Nephron (organoid): Measurements from ENCODE around the gene B3GNT9.
A peak's percentile ranks its signal among the peaks of the same experiment; 100 is the strongest.

ENCODE experiments used
- H3K27ac Mint-ChIP-seq, 3 experiments: 2 replicates each; pipeline ENCODE4 v1.8.0; 2020; ENCODE audit warnings: mixed read lengths in 3 of 3, mild to moderate bottlenecking in 2 of 3, moderate library complexity in 1 of 3
- H3K27me3 Mint-ChIP-seq: 2 replicates; pipeline ENCODE4 v1.8.0; 2021; ENCODE audit warnings: low read depth, mild to moderate bottlenecking, moderate library complexity, mixed read lengths
- H3K36me3 Mint-ChIP-seq: 2 replicates; pipeline ENCODE4 v1.8.0; 2020; ENCODE audit warnings: low read depth, mixed read lengths
- H3K4me1 Mint-ChIP-seq: 2 replicates; pipeline ENCODE4 v1.8.0; 2020; ENCODE audit warnings: mixed read lengths
- H3K4me3 Mint-ChIP-seq, 3 experiments: 2 replicates each; pipeline ENCODE4 v1.8.0; 2020; ENCODE audit warnings: mild to moderate bottlenecking in 3 of 3, mixed read lengths in 3 of 3, moderate library complexity in 2 of 3
- H3K9me3 Mint-ChIP-seq: 2 replicates; pipeline ENCODE4 v1.8.0; 2020; ENCODE audit warnings: mixed read lengths
- CTCF ChIP-seq, 3 experiments: fragments of 200-600 bp; sonication (generic); IDR thresholded peaks; one replicate each; pipeline ENCODE4 v1.5.0; 2021; ENCODE audit warnings: antibody characterized with exemption in 3 of 3; ENCODE audit not compliant: unreplicated experiment in 3 of 3

B3GNT9 gene

DNA sequence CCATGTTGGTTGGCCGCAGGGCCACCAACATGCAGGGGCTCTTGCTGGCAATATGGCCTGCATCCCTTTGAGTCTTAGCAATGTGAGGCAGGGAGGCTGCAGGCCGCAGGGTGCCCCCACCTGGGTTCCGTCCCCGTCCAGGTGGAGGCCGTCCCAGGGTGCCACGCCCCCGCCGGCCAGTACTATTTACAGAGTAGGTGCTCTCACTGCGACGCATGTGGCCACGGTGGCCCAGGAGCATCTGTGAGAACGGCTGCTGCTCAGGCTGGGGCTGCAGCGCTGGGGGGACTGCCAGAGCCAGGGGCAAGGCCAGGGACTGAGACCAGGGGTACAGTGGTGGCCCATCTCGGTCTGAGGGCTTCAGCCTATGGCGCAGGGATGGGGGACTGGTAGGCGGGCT lies 29.4 kb upstream of the B3GNT9 start:
- H3K27ac Mint-ChIP-seq = no peak overlapping the region
- TF ChIP-seq CTCF (IDR thresholded peaks at IDR 0.05; ENCODE audit: unreplicated experiment in 3 of 3) = no peak
- H3K36me3 Mint-ChIP-seq = peaks cover 21% of the 10 kb centered on the region
- H3K4me3 Mint-ChIP-seq = no peak overlapping the region
- peaks cover 18% of the 10 kb centered on the region for H3K4me1 Mint-ChIP-seq
- H3K9me3 Mint-ChIP-seq = no peaks in the 10 kb centered on the region
- H3K27me3 Mint-ChIP-seq = peaks cover 25% of the 10 kb centered on the region

GRCh38 chr16:67179421-67180080 lies 28.8 kb upstream of the B3GNT9 start:
- Mint-ChIP-seq H3K4me1 (peaks cover 16% of the 10 kb centered on the region), H3K27ac (no peak overlapping the region), H3K9me3 (no peaks in the 10 kb centered on the region), H3K27me3 (peaks cover 25% of the 10 kb centered on the region), H3K4me3 (peak overlapping the region in 2 of 3 experiments; percentile 31 to 34), H3K36me3 (peaks cover 21% of the 10 kb centered on the region)
- TF ChIP-seq CTCF (IDR thresholded peaks at IDR 0.05; ENCODE audit: unreplicated experiment in 3 of 3) = peak in 1 of 3 experiments; percentile 18

GRCh38 chr16:67177743-67178699 lies 27.2 kb upstream of the B3GNT9 start:
- no peak for TF ChIP-seq CTCF (IDR thresholded peaks at IDR 0.05; ENCODE audit: unreplicated experiment in 3 of 3)
- H3K4me1 Mint-ChIP-seq = peaks cover 27% of the 10 kb centered on the region
- no peaks in the 10 kb centered on the region for H3K9me3 Mint-ChIP-seq
- H3K36me3 Mint-ChIP-seq = peaks cover 21% of the 10 kb centered on the region
- peak overlapping the region; percentile 59 to 66 (median 63) for H3K4me3 Mint-ChIP-seq
- no peak overlapping the region for H3K27ac Mint-ChIP-seq
- peaks cover 37% of the 10 kb centered on the region for H3K27me3 Mint-ChIP-seq

GRCh38 chr16:67176662-67177061 lies 25.9 kb upstream of the B3GNT9 start:
- Mint-ChIP-seq H3K27ac (no peak overlapping the region), H3K9me3 (no peaks in the 10 kb centered on the region), H3K36me3 (peaks cover 21% of the 10 kb centered on the region), H3K4me1 (peaks cover 28% of the 10 kb centered on the region), H3K27me3 (peaks cover 49% of the 10 kb centered on the region), H3K4me3 (peak overlapping the region; percentile 29 to 47 (median 40))
- TF ChIP-seq CTCF (IDR thresholded peaks at IDR 0.05; ENCODE audit: unreplicated experiment in 3 of 3) = no peak

GRCh38 chr16:67174706-67175231 lies 24.0 kb upstream of the B3GNT9 start:
- Mint-ChIP-seq H3K27ac (no peak overlapping the region), H3K36me3 (peaks cover 21% of the 10 kb centered on the region), H3K4me1 (peaks cover 40% of the 10 kb centered on the region), H3K27me3 (peaks cover 64% of the 10 kb centered on the region), H3K9me3 (no peaks in the 10 kb centered on the region), H3K4me3 (peak overlapping the region in 1 of 3 experiments; percentile 13)
- TF ChIP-seq CTCF (IDR thresholded peaks at IDR 0.05; ENCODE audit: unreplicated experiment in 3 of 3) = no peak
